AG04449 (cell line): Measurements from ENCODE around the gene PKD2L1.

Source experiments
- CTCF ChIA-PET: fragments of 350-600 bp; formaldehyde crosslinking; extraction: SDS; loops from one replicate; lab custom pipeline; 2021; ENCODE audit warnings: antibody characterized with exemption; lab: Yijun Ruan, JAX
- POLR2A ChIA-PET: fragments of 400-600, 350-600 bp; formaldehyde crosslinking; extraction: SDS; loops from one replicate; lab custom pipeline; 2020; ENCODE audit warnings: antibody characterized with exemption, inconsistent platforms; lab: Yijun Ruan, JAX
- DNase-seq: peaks from one replicate; pipeline ENCODE4 v3.0.0-alpha.2; 2010; ENCODE audit warnings: low read depth, low spot score
- H3K4me3 ChIP-seq: 2 replicates; pipeline ENCODE4 v1.5.1; 2011; ENCODE audit warnings: low read depth, mild to moderate bottlenecking, control low read depth, low read length
- TF ChIP-seq, protein P1 (sequence below): IDR thresholded peaks from one replicate; pipeline ENCODE4 v1.5.1; 2011; ENCODE audit warnings: mild to moderate bottlenecking, moderate library complexity, low read length, control low read depth, inconsistent platforms; ENCODE audit not compliant: insufficient read depth; ENCODE audit errors: missing control alignments

PKD2L1 gene

DNA sequence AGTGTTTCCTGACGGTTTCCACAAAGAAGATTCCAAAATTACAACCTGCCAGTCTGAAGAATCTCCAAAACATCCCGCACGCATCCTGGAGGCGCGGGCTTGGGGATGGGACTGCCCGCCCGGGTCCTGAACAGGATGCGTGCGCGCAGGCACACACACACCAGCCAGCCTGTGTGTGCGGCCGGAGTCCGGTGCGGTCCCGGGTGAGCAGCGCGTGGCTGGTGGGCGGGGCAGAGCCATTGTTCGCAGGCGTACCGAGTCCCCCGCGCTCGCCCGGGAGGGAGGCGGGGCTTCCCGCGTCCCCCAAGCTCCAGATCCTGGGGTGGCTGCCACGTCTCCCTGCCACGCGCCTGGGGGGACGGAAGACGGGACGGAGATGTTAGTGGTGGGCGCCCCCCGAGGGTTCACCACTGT is 16.3 kb upstream of the PKD2L1 start:
- no peak for DNase-seq
- TF ChIP-seq, protein P1, sequence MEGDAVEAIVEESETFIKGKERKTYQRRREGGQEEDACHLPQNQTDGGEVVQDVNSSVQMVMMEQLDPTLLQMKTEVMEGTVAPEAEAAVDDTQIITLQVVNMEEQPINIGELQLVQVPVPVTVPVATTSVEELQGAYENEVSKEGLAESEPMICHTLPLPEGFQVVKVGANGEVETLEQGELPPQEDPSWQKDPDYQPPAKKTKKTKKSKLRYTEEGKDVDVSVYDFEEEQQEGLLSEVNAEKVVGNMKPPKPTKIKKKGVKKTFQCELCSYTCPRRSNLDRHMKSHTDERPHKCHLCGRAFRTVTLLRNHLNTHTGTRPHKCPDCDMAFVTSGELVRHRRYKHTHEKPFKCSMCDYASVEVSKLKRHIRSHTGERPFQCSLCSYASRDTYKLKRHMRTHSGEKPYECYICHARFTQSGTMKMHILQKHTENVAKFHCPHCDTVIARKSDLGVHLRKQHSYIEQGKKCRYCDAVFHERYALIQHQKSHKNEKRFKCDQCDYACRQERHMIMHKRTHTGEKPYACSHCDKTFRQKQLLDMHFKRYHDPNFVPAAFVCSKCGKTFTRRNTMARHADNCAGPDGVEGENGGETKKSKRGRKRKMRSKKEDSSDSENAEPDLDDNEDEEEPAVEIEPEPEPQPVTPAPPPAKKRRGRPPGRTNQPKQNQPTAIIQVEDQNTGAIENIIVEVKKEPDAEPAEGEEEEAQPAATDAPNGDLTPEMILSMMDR: no peak
- H3K4me3 ChIP-seq: peak overlapping the region; percentile 84
- POLR2A ChIA-PET: interaction anchor here (2.7 kb wide), 1 partner anchor 27 kb away, joined by 18 read pairs; no protein-coding TSS in a partner anchor
- CTCF ChIA-PET: interaction anchor here (0.7 to 26.3 kb wide), 13 partner anchors 9 to 533 kb away, joined by 3 to 538 read pairs (median 4); partner anchors contain the start of genes HIF1AN, PKD2L1 and SEC31B

DNA sequence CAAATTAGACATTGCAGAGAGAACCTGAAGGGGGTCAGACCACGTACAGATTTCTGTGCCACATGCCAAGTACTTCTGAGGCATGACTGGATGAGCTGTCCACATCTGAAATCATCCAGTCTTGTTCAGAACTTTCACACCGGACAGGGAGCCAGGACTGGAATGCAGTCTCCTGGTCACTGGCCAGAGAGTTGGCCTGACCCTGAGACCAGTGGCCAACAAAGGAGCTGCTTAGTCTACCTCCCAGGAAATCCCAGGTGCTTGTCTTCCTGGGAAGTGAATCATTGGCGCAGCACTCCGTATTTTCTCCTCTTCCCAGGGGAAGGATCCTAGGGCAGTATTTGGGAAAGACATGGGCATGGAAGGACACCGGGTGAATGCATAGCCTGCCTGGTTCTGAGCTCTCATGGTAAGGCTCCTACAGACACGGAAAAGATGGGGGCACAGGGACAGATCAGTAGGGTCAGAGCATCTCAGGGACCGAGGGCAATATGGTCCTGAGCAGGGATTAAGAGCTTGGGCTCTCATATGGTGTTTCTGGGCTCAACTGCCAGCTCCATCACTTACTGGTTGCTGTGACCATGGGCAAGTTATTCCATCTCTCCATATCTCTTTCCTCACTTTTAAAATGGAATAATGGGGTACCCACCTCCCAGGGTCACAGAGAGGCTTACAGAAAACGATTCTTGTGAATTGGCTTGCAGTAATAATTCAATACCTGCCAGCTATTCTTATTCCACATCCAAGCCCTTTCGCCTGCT is 15.7 kb upstream of the PKD2L1 start:
- ChIA-PET CTCF (interaction anchor here (0.7 to 26.3 kb wide), 16 partner anchors 8 to 533 kb away, joined by 3 to 538 read pairs (median 4); partner anchors contain the start of genes HIF1AN, PKD2L1 and SEC31B), POLR2A (interaction anchor here (2.7 kb wide), 1 partner anchor 28 kb away, joined by 18 read pairs; no protein-coding TSS in a partner anchor)
- TF ChIP-seq, protein P1: no peak
- DNase-seq: no peak
- H3K4me3 ChIP-seq: peak overlapping the region; percentile 84

DNA sequence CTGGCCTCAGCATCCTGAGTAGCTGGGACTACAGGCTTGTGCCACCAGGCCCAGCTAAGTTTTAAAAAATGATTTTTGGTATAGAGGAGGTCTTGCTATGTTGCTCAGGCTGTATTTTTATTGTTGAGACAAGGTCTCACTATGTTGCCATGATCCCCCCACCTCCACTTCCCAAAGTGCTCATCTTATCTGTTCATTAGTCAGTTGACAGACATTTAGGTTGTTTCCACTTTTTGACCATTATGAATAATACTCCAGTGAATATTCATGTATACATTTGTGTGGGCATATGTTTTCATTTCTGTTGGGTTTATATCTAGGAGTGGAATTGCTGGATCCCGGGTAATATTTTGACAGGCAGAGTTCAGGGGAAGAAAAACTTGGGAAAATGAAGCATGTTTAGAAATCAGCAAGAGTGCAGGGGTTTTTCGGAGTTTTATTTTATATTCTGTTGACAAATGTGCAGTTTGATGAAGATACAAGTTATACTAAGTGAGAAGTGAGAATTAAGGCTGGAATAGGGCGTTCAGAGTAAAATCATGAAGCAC is 14.3 kb upstream of the PKD2L1 start:
- H3K4me3 ChIP-seq: no peak overlapping the region
- no peak for DNase-seq
- POLR2A ChIA-PET: no interaction called here
- TF ChIP-seq, protein P1: no peak
- CTCF ChIA-PET: interaction anchor here (0.6 to 26.3 kb wide), 10 partner anchors 10 to 525 kb away, joined by 3 to 538 read pairs (median 6); partner anchors contain the start of genes PKD2L1 and SEC31B

DNA sequence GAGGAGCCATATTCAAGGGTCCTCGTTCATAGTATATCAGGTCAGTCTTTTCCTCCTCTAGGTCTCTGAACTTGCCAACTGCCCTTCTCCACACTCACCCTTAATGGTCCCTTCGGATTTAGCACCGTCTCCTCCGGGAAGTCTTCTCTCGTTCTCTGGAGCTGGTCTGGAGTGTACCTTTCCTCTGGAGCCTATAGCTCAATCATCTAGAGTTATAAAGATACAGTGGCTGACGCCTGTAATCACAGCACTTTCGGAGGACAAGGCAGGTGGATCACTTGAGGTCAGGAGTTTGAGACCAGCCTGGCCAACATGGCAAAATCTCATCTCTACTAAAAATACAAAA is 12.6 kb upstream of the PKD2L1 start:
- no peak for DNase-seq
- TF ChIP-seq, protein P1: no peak
- H3K4me3 ChIP-seq: no peak overlapping the region
- ChIA-PET CTCF (interaction anchor here (0.7 to 26.3 kb wide), 17 partner anchors 8 to 536 kb away, joined by 3 to 538 read pairs (median 4); partner anchors contain the start of genes PKD2L1 and SEC31B), POLR2A (interaction anchor here (0.8 kb wide), 1 partner anchor 31 kb away, joined by 4 read pairs; no protein-coding TSS in a partner anchor)

DNA sequence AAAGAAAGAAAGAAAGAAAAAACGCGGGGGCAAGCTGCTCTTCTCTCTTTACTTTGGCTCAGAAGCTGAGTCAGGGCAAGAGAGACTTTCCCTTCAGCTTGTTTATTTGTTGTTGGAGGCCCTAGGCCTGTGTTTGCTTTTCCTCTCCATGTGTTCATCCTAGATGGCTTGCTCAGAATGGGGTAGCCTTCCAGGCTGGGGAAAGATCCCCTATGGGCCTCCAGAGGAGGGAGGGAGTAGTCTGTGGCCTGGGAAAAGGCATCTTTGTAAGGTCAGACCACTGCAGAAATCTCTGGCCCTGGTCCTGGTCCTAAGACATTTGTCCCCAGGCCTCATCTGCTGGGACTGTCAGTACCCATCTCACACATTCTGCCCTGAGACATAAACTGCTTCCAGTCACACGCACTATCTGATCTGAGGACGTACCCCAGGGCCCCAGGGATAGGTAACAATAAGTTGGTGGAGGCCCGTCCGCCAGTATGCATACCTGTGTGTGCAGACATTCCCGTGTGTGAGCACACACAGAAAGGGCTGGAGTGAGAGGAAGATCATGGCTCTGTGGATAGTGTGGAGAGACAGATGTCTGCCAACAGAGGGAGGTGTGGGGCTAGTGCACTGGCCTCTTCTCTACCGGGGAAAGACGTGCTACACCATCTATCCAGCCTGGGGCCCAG is 12.1 kb upstream of the PKD2L1 start:
- CTCF ChIA-PET: interaction anchor here (0.7 to 26.3 kb wide), 17 partner anchors 8 to 537 kb away, joined by 3 to 538 read pairs (median 5); partner anchors contain the start of genes PKD2L1 and SEC31B
- no peak overlapping the region for H3K4me3 ChIP-seq
- POLR2A ChIA-PET: no interaction called here
- TF ChIP-seq, protein P1: peak; percentile 81
- no peak for DNase-seq
